Stimulated activated CD8-positive, alpha-beta memory T cell treated with anti-CD3 and anti-CD28 coated beads, Interleukin-2, amount 100 ng/mL, for 1 hour (primary cell): ENCODE measurements around the gene WDR5.

Source experiments
- DNase-seq, 2 donors: peaks; one replicate each; pipeline ENCODE4 v3.0.0-alpha.2; 2020; ENCODE audit warnings: low read depth in 2 of 2

The WDR5 gene

DNA sequence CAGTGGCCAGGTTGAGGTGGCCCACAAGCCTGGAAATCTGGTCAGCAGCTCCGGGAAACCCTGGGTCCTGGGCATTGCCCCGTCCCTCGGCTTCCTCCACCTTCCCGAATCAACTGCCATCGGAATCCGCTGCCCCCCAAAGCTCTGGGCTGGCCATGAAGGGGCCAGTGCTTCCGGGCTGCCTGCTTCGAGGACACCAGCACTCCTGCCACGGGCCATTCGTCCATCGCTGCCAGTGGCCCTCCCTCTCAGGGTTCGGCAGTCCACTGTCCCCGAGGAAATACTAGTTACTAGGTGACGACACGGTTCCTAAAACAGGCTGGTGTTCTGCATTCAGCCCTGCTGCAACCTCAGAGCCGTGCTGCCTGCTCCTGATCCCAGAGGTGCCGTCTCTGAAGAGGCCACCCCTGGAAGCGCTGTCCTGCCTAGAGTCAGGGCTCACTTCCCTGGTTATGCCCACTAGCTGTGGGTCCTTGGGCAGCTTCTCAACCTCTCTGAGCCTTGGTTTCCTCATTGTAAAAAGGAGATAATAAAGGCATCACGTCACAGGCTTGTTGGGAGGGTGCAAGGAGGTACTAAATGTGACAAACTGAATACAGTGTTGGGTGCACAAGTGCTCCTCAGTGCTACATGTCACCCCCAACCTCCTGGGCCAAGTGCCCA lies 3.5 kb upstream of the WDR5 start:
- no peak for DNase-seq

DNA sequence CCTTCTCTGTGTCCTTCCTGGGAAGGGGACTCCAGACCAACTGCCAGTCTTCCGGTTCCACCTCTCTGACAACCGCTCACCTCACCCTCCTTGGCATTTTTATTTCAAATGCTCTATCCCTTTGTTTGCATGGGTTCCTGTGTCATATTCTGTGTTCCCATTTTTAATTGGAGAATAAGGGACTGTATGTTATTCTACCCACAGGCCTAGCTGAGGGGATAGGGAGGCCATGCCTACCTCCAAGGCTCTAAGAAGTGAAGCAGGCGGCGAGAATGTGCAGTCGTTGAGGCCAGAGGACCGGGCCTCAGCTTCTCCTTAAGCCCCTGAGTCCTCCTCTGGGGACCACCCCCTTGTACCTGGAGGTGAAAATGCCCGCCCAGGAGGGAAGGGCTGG lies 936 bp upstream of the WDR5 start:
- no peak for DNase-seq

DNA sequence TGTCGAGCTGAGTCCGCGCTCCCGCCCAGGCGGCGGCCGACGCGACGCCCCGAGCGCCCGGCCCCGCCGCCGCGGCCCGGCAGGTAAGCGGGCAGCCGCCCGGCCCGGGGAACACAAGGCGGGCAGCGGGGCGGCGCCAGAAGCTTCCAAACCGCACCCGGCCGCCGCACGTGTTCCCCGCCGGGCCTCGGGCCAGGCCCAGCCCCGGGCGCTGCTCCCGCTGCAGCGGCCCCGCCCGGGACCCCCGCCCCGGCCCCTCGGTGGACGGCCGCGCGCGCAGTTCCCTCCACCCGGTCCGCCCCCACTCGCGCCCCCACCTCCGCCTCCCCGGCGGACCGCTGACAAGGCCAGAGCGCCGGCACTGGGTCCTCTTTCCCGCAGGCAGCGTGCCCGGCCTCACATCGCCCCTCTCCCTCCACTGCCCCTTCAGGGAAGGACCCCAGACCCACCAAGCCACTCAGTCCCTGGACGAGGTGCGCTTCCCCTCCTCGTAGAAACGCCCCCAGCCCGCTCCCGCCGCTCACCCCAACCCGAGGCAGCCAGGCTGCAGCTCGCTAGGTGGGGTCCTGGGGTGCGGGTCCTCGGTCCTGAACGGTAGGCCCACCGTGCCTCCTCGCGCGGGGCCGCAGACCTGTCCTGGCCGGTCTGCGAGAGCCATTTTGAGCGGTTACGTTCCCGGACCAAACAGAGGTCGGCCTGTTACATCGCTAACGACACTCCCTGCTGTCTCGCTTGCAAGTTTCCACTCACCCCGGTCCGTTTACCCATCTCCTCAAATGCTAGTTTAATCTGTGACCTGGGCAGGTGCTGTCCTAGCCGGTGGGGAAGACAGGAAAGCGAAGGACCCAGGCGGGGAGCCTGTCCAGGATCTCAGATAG lies 475 bp downstream of the WDR5 start:
- DNase-seq = no peak

DNA sequence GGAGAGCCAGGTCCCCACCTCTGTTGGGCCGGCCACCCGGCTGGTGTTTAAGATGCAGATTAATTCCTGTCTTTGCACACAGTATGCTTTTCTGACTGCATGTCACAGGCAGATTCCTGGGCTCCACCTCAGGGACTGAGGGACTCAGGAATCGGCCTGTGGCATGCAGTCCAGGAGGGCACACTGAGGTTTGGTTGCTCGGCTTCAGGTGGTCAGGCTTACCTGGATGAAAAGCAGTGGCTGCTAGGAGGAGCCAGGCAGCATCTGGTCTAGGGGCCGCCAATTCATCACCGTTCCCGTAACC lies 1.1 kb downstream of the WDR5 start:
- no peak for DNase-seq

DNA sequence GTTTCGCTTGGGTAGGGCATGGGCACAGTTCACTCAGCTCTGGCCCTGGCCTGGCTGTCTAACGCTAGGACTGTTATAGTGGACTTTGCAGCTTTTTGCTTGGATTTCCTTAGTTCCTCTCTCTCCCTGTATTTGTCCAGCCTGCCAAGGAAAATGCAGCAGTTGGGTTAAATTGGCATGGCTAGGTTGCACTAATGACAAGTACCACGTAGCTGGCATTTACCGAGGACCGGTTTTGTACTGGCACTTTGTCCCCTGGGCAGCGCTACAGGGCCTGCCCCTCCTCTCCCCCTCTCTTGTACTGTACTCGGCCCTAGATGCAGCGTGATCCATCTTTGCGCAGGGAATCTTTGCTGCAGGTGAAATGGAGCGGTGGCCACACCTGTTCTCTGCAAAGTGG lies 2.4 kb downstream of the WDR5 start:
- DNase-seq = no peak

DNA sequence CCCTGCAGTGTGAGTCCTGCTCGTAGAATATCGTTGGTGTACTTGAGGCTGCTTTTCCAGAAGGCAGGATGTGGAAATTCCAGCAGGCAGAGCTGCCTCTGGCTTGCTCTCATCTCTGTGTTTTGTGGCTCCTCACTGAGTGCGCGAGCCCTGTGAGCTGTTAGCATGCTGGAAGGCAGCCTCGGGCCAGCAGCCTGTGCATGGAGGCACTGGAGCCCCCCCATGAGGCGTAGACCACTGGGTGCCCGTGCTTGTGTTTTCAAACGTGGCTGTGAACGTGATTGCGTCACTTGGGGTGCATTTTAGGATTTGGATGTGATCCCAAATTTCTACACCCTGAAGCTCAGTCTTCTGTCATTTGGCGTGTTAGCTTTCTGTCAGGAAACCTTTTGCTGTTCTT lies 3.2 kb downstream of the WDR5 start:
- no peak for DNase-seq

DNA sequence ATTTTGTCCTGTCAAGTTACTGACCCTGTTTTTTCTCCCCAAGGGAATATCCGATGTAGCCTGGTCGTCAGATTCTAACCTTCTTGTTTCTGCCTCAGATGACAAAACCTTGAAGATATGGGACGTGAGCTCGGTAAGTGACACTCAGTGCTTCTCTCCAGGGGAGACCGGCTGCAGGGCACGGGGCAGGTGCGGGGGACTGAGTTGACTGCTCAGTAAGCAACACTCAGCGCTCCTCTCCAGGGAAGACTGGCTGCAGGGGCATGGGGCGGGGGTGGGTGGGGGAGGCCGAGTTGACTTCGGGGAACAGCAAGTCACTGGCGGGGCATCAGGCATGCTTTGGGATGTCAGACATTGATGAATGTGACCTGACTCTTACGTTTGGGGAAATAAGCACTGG lies 6.0 kb downstream of the WDR5 start:
- no peak for DNase-seq

DNA sequence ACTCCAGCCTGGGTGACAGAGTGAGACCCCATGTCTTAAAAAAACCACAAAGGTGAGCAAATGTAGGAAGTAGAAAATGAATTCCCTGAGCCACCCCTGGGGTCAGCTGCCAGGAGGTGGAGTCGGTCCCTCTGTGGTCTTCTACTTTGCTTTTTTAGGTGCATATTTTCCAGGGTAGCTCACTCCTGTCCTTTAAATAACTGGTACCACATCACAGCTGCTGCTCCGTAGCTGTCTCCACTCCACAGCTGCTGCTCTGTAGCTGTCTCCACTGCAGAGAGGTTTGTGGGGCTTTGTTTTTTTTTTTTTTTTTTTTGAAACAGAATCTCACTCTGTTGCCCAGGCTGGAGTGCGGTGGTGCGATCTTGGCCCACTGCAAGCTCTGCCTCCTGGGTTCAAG lies 8.9 kb downstream of the WDR5 start:
- no peak for DNase-seq

DNA sequence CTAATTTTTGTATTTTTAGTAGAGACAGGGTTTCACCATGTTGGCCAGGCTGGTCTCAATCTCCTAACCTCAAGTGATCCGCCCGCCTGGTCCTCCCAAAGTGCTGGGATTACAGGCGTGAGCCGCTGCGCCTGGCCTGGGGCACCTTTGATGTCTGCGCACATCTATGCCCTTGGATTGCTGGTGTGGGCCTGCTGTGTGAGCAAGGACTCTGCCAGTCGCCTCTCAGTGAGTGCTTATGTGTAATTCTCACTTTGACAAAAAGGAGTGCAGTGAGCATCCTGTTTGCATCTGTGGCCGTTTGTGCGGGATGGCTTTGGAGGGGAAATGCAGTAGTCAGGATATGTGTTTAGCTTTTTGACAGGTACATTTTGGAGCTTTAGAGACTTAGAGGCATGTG lies 9.4 kb downstream of the WDR5 start:
- no peak for DNase-seq

DNA sequence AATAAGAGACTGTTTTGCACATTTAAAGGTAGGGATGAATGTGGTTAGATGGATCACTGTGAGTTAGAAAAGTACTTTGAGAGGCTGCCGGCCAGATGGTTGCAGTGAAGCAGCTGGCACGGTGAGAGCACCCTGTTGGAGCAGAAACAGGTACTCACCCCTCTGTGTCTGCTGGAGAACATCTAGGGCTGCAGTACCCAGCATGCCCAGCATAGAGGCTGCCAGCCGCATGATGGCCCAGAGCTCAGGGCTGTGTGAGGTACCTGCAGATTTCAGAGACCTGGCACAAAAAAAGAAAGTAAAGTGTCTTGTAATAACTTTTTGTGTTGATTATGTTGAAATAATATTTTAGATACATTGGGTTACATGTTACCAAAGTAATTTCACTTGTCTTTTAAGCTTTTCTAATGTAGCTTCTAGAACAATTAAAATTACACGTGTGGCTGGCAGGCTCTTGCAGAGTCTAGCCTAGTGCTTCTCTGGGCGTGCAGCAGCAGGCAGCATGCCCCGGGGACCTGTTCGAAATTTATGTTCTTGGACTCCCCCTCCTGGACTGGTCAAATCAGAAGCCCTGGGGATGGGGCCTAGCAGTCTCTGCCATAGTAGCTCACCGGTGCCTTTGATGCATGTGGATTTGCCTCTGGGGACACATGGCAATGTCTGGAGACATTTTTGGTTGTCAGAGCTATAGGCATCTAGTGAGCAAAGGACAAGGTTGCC lies 11.1 kb downstream of the WDR5 start:
- DNase-seq = no peak

DNA sequence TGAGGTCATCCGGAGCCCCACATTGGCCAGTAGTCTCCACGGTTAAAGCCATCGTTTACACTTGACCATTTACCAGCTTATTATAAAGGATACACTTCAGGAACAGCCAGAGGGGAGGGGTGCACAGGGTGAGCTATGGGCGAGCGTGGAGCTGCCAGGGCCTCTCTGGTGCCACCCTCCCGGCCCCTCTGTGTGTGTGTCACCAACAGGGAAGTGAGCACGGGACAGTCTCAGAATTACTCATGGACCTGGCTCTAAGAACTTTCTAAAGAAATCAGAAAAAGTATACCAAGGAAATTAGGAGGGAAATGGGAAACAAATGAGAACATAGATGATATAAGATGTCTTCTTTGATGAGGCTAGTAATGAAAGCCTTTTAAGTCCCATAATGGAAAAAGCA lies 13.5 kb downstream of the WDR5 start:
- no peak for DNase-seq

DNA sequence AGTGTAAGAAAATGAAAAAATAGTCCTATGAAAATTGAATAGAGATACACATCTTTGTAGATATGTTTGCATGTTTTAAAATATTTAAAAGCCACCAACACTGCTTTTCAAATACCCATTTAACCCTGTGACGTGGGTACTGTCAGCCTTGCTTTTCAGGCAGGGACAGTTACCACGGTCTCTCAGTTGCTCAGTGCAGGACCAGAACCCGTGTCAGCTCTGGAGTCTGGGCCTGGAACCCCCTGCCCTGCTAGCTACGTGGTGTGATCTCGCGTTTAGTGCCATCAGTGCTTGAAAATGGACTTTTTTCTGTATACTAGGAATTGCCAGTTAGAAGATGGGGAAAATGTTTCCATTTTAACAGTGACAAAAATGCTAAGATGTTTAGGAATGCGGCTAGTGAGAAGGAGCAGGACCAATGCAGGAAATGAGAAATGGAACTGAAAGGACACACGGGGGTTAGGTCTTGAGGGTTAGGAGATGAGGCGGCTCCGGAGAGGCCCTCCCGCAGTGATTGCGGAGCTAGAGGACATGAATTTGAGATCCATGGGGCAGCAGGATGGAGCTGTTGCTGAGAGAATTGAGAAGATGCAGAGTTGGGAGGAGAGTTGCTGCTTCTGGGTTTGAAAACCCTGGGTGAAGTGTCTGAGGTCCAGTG lies 14.8 kb downstream of the WDR5 start:
- DNase-seq = no peak

DNA sequence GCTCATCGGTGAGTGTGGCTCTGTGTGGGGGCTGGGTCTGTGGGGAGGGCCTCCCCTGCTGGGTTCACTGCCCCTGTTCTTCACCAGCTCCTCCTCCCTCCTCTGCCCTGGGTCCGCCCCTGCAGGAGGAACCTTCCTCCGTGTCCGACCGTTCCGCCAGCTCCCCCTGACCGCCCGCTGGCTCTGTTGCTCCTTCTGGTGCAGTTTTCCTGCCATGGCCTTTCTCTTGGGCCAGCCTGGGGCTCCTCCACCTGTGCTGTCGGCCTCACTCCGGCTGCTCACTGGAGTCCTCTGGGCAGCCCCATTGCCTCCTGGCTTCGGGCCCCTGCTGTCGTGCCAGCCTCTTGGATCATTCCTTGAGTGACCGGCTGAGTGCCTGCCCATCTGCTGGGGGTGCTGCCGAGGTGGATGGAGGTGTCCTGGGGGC lies 16.2 kb downstream of the WDR5 start:
- DNase-seq = no peak

DNA sequence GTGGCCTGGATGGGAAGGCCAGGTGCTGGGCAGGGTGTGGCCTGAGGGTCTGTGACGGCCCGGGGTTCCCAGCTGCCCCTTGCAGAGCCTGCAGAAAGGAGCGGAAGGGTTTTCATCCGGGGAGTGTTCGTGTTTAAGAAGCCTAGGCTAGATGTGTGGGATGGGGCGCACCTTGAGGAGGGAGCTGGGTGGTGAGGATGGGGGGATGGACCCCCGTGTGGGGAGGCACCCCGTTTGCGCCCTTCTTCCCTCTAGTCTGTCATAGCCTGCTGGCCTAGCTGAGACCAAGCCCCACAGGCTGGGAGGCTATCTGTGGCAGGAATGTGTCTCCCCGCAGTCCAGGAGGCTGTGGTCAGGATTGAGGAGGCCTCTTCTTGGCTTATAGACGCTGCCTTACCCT lies 16.6 kb downstream of the WDR5 start:
- no peak for DNase-seq

DNA sequence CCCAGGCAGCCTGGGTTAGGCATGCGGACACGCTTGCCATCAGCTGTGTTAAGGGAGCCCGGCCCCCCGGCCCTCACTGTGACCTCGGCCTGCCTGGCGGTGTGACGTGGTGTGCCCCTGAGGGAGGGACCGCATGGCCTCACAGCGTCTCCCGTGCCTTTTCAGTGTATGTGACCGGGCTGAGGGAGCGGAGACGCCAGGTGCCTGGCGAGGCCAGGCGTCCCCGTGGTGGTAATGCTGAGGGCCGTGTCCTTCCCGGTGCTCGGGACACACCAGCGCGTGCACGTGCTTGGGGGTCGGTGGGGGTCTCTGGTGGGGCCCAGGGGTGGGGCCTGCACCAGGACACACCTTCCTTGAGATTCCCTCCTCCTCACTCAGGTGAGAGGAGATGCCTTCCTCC lies 17.6 kb downstream of the WDR5 start:
- no peak for DNase-seq

DNA sequence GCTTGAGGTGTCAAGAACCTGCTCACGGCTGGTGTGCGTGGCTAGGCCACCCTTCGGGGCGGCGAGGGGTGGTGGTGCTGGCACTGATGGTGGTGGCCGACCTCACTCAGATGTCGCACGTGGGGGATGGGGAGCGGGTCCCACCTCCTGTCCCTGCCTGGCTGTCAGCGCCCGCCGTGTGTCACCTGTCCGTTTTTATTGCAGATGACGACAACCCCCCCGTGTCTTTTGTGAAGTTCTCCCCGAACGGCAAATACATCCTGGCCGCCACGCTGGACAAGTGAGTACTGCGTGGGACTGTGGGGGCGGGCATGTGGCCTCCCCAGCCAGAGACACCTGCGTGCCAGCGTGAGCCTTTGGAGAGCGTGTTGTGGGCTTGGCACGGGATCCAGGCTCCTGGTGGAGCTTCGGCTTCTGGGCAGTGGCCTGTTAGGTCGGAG lies 18.4 kb downstream of the WDR5 start:
- no peak for DNase-seq

DNA sequence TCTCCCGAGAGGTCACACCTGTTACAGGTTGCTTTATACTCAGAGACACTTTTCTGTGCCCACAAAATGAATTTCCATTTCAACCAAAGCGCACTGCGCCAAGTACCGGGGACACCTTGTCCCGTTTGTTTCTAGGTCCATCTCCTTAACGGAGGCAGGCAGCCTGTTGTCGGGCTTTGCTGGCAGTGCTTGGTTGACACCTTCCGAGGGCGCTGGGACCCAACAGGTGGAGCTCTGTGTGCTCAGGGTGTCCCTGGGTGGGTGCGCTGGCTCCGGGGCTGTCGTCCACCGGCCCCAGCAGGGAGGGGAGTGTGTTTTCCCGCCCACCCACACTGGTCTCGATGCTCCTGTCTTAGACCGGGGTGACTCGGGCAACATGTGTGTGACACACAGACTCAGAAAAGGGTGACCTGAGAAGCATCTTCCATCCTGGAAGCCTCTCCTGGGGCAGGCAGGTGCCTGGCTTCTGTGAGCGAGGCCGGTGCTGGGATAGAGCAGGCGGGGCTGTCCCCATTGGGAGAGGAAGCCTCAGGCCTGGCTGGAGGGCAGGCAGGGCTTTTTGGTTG lies 20.0 kb downstream of the WDR5 start:
- DNase-seq = no peak

DNA sequence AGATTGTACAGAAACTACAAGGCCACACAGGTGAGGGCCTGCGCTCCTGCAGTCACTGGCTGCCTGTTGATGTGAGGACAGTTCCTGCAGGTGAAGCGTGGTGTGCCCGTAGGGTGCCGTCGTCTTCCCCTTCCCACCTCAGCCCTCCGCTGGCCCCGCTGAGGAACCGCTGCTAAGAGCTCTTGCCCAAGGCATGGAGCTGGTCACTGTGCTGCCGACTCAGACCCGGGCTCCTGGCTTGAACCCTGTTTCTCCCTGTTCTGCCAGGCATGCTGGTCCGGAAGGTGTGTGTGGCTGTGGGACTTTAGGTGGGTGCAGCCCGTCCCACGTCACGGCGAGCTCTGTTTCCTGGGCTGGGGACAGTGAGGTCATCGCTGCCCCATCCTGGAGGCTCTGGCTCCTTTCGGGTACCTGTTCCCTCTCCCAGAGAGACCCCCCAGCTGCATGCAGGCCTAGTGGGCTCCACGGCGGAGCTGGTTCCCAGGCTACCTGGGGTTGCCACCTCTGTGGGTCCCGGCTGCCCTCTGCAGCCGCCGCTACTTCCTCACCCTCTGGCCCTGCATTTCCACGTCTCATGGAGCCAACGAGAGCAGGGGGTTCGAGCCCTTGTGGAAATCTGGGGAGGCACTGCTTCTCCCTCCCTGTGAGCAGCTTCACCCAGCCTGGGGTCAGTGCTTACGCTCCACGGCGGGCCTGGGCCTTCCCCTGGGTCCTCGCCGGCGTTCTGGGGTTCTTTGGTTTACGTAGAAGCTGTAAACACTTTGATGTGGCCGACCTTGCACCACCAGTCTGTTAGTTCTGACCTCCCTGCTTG lies 20.9 kb downstream of the WDR5 start:
- DNase-seq = no peak

DNA sequence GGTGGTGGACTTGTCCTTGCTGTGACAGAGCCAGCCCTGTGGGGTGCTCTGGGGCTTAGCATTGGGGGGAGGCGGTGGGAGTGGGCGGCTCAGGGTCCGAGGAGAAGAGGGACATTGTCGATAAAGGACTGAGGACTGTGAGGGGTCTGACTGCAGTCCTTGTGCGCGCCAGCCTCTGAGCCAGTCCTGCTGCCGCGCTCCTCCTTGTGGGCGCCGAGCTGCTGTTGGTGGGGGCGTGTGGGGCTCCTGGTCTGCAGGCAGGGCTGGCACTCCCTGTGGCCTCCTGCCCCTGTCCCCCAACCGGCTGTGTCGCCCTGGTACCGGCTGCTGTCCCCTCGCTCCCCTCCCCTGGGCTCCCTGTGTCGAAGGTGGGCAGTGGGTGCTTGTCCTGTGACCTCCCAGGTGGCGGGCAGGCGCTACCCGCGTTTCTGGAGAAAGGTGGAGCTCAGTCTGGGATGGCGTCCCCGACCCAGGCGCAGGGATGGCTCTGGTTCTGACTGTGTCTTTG lies 21.6 kb downstream of the WDR5 start:
- no peak for DNase-seq

DNA sequence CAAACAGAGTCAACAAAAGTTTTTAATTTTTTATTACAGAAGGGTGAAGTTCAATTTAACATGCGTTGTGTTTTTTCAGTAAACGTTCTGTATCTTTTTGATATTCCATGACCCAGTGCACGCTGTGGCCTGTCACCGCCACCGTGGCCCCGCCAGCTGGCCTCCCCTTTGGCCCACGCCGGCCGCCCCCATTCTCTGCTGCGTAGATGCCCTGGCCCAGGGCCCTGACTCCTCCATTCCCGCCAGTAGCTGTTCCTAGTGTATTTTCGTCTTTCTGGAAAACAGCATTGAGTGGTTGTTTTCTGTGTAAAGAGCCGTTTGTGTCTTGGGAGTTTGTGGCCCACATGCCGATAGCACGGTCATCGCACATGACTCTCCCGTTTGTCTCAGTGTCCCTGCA lies 22.4 kb downstream of the WDR5 start:
- DNase-seq = no peak

DNA sequence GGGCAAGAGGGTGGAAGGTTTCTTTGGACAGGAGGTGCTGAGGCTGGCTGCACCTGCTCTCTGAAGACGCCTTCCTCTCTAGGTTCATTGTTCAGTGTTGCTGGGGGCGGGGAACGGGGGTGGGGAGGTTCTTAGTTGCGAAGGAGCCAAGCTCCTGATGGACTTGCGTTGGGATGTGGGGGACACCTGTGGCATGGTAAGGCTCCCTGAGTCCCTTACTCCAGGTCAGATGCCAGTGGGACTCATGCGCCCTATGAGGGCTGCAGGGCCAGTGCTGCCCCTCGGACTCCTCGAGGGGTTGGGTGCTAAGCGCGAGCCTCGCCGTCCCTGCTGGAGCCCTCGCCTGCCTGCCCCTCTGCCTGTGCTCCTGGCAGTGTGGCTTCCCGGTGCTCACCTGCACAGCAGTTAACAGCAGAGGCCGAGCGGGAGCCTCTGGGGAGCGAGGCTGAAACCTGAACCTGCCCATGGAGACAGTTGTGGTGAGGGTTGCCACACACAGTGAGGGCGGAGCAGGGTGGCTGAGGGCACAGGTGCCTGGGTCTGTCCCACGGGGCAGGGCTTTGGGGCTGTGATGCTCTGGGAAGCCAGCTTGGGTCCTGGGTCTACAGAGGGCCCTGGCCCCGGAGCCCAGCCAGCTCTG lies 23.0 kb downstream of the WDR5 start:
- DNase-seq = no peak
